ENCODE results near the gene PRKCSH. TPM values are rescaled to one million over a fixed set of nuclear protein-coding genes. Genes with fewer than 3 reads are reported as not detected.

Gene PRKCSH
- total and polyA plus RNA-seq, 10 of the 15 experiments (the other 5 are each of a cell fraction or from before 2014, with no cell fraction given) = 1.1 to 280 (median 44.1) TPM

GRCh38 chr19:11387162-11388034, 48.0 kb upstream of the PRKCSH start:
- BruUV-seq (replicated peaks) = no TSS peak
- ChIA-PET SMC1A (ENCODE audit: uncharacterized antibody, unreplicated experiment) (no interaction called here), POLR2A (interaction anchor here (0.6 to 1.2 kb wide), 3 partner anchors 24 to 156 kb away, joined by 3 to 4 read pairs (median 3); no protein-coding TSS in a partner anchor), CTCF (interaction anchor here (0.9 to 2.6 kb wide), 2 partner anchors 48 to 63 kb away, joined by 3 to 6 read pairs; partner anchors contain the start of genes ODAD3 and PRKCSH), RAD21 (ENCODE audit: unreplicated experiment) (no interaction called here)
- peak; percentile 39; the same call in 1 of the 2 replicates for TF ChIP-seq SPI1 (IDR thresholded peaks at IDR 0.05; ENCODE audit: borderline replicate concordance, insufficient read depth, low read depth, low read length)
- no peak for TF ChIP-seq RAD21 (IDR thresholded peaks at IDR 0.05; ENCODE audit: insufficient read depth, low read depth, low read length)
- Histone ChIP-seq H3K27me3 (replicated peaks in 1 of 2; ENCODE audit: control insufficient read depth in 2 of 2, insufficient read depth in 2 of 2, low read length in 1 of 2) (peaks cover 0 to 5% of the 10 kb centered on the region in 2 experiments; a peak in 2 of 4 replicates), H3K79me2 (ENCODE audit: control insufficient read depth, insufficient read depth, low read length) (no peaks in the 10 kb centered on the region), H4K20me1 (ENCODE audit: control insufficient read depth, insufficient read depth) (no peaks in the 10 kb centered on the region), H3K4me3 (no peak overlapping the region), H3K4me1 (ENCODE audit: control insufficient read depth, insufficient read depth, low read length) (peaks cover 4% of the 10 kb centered on the region), H3K9me3 (replicated peaks; ENCODE audit: control insufficient read depth, insufficient read depth, low read length) (no peaks in the 10 kb centered on the region; the same call in 1 of the 3 replicates), H3K27ac (ENCODE audit: control insufficient read depth, insufficient read depth) (no peak overlapping the region), H2AFZ (ENCODE audit: control insufficient read depth, low read depth, low read length) (peak overlapping the region; percentile 45), H3K36me3 (ENCODE audit: control insufficient read depth in 2 of 2, insufficient read depth in 2 of 2, low read length in 1 of 2) (no peaks in the 10 kb centered on the region), H3K9ac (ENCODE audit: control insufficient read depth, insufficient read depth, low read length) (no peak overlapping the region), H3K4me2 (ENCODE audit: control insufficient read depth, insufficient read depth) (no peak overlapping the region)
- ATAC-seq (no peak), DNase-seq (ENCODE audit: low read depth, low spot score) (no peak), FAIRE-seq (no peak)
- intact Hi-C loops (cut with micrococcal nuclease; ENCODE audit: unreplicated experiment) (no loop called here), in situ Hi-C loops (cut with MboI) (no loop called here)
- WGBS (ENCODE audit: insufficient coverage, insufficient replicate concordance, low lambda C conversion rate, missing lambda C conversion rate) = 60% methylated on average over 19 of the region's 19 CpGs

- Histone ChIP-seq H2AFZ (ENCODE audit: control insufficient read depth, low read depth, low read length) (no peak overlapping the region), H3K9ac (ENCODE audit: control insufficient read depth, insufficient read depth, low read length) (no peak overlapping the region), H3K4me1 (ENCODE audit: control insufficient read depth, insufficient read depth, low read length) (no peaks in the 10 kb centered on the region), H4K20me1 (ENCODE audit: control insufficient read depth, insufficient read depth) (no peaks in the 10 kb centered on the region), H3K27me3 (replicated peaks in 1 of 2; ENCODE audit: control insufficient read depth in 2 of 2, insufficient read depth in 2 of 2, low read length in 1 of 2) (no peaks in the 10 kb centered on the region), H3K9me3 (replicated peaks; ENCODE audit: control insufficient read depth, insufficient read depth, low read length) (no peaks in the 10 kb centered on the region; the same call in 1 of the 3 replicates), H3K4me3 (no peak overlapping the region), H3K79me2 (ENCODE audit: control insufficient read depth, insufficient read depth, low read length) (no peaks in the 10 kb centered on the region), H3K27ac (ENCODE audit: control insufficient read depth, insufficient read depth) (no peak overlapping the region), H3K4me2 (ENCODE audit: control insufficient read depth, insufficient read depth) (no peak overlapping the region), H3K36me3 (ENCODE audit: control insufficient read depth in 2 of 2, insufficient read depth in 2 of 2, low read length in 1 of 2) (no peaks in the 10 kb centered on the region)
- no TSS peak for BruUV-seq (replicated peaks)
- no peak for DNase-seq (ENCODE audit: low read depth, low spot score)
- FAIRE-seq = no peak
- ChIA-PET RAD21 (ENCODE audit: unreplicated experiment) (interaction anchor here (0.8 to 1.2 kb wide), 2 partner anchors 16 to 92 kb away, joined by 3 read pairs; partner anchors contain the start of gene SWSAP1), POLR2A (interaction anchor here (0.7 to 1.3 kb wide), 2 partner anchors 9 to 29 kb away, joined by 5 to 6 read pairs; no protein-coding TSS in a partner anchor), SMC1A (ENCODE audit: uncharacterized antibody, unreplicated experiment) (interaction anchor here (1.5 to 1.9 kb wide), 2 partner anchors 10 to 92 kb away, joined by 3 to 7 read pairs; no protein-coding TSS in a partner anchor), CTCF (interaction anchor here (1.6 to 3.1 kb wide), 2 partner anchors 9 to 92 kb away, joined by 5 to 21 read pairs; no protein-coding TSS in a partner anchor)
- 40% methylated on average over 2 of the region's 2 CpGs for WGBS (ENCODE audit: insufficient coverage, insufficient replicate concordance, low lambda C conversion rate, missing lambda C conversion rate)
- in situ Hi-C loops (cut with MboI) = no loop called here
- intact Hi-C loops (cut with micrococcal nuclease; ENCODE audit: unreplicated experiment) = no loop called here
- ATAC-seq = no peak
- TF ChIP-seq NFYB (IDR thresholded peaks at IDR 0.05; ENCODE audit: insufficient read depth, low read depth, low read length) (peak; percentile 63), ELK1 (IDR thresholded peaks at IDR 0.05; ENCODE audit: low read depth, low read length) (no peak), PRDM15 (CRISPR knock-in tag; IDR thresholded peaks at IDR 0.05) (no peak), SREBF1 (IDR thresholded peaks at IDR 0.05; ENCODE audit: low read length) (no peak)
These were observed 45.1 kb upstream of the PRKCSH start for GRCh38 chr19:11390359-11390758.

All from GM12878 (cell line).